ENCODE results near the gene PAPLN. TPM values are rescaled to one million over a fixed set of nuclear protein-coding genes. Genes with fewer than 3 reads are reported as not detected.

PAPLN gene
- total RNA-seq, 1 donor from 2014 or later = 1.2 TPM

- no peak for TF ChIP-seq CTCF (IDR thresholded peaks at IDR 0.05; ENCODE audit: borderline replicate concordance)
- Histone ChIP-seq H3K36me3 (peaks cover 79% of the 10 kb centered on the region), H3K27me3 (ENCODE audit: low read depth) (no peaks in the 10 kb centered on the region), H3K4me1 (no peaks in the 10 kb centered on the region), H3K4me3 (no peak overlapping the region), H3K9me3 (replicated peaks) (no peaks in the 10 kb centered on the region), H3K27ac (replicated peaks) (no peak overlapping the region)
- intact Hi-C loops (cut with micrococcal nuclease) = no loop called here
- no peak for DNase-seq
Measured at GRCh38 chr14:73203527-73203926, 33.8 kb upstream of the PAPLN start.

- Histone ChIP-seq H3K9me3 (replicated peaks) (no peaks in the 10 kb centered on the region), H3K27me3 (ENCODE audit: low read depth) (no peaks in the 10 kb centered on the region), H3K27ac (replicated peaks) (no peak overlapping the region), H3K36me3 (peaks cover 69% of the 10 kb centered on the region), H3K4me1 (no peaks in the 10 kb centered on the region), H3K4me3 (no peak overlapping the region)
- no peak for TF ChIP-seq CTCF (IDR thresholded peaks at IDR 0.05; ENCODE audit: borderline replicate concordance)
- DNase-seq = no peak
- intact Hi-C loops (cut with micrococcal nuclease) = no loop called here
Measured at GRCh38 chr14:73207615-73208014, 29.7 kb upstream of the PAPLN start.

- H3K9me3 ChIP-seq (replicated peaks) = no peaks in the 10 kb centered on the region
- no peak overlapping the region for H3K4me3 ChIP-seq
- TF ChIP-seq CTCF (IDR thresholded peaks at IDR 0.05; ENCODE audit: borderline replicate concordance) = no peak
- peaks cover 69% of the 10 kb centered on the region for H3K36me3 ChIP-seq
- H3K27me3 ChIP-seq (ENCODE audit: low read depth) = no peaks in the 10 kb centered on the region
- H3K27ac ChIP-seq (replicated peaks) = no peak overlapping the region
- H3K4me1 ChIP-seq = no peaks in the 10 kb centered on the region
- intact Hi-C loops (cut with micrococcal nuclease) = no loop called here
- no peak for DNase-seq
Measured at GRCh38 chr14:73208390-73208789, 28.9 kb upstream of the PAPLN start.

- TF ChIP-seq CTCF (IDR thresholded peaks at IDR 0.05; ENCODE audit: borderline replicate concordance) = no peak
- H3K27ac ChIP-seq (replicated peaks) = no peak overlapping the region
- no peaks in the 10 kb centered on the region for H3K4me1 ChIP-seq
- H3K27me3 ChIP-seq (ENCODE audit: low read depth) = no peaks in the 10 kb centered on the region
- peaks cover 69% of the 10 kb centered on the region for H3K36me3 ChIP-seq
- intact Hi-C loops (cut with micrococcal nuclease) = no loop called here
- no peak overlapping the region for H3K4me3 ChIP-seq
- no peak for DNase-seq
- no peaks in the 10 kb centered on the region for H3K9me3 ChIP-seq (replicated peaks)
Measured at GRCh38 chr14:73208846-73209245, 28.5 kb upstream of the PAPLN start.

- peaks cover 76% of the 10 kb centered on the region for H3K36me3 ChIP-seq
- H3K27me3 ChIP-seq (ENCODE audit: low read depth) = no peaks in the 10 kb centered on the region
- intact Hi-C loops (cut with micrococcal nuclease) = no loop called here
- H3K27ac ChIP-seq (replicated peaks) = no peak overlapping the region
- no peak for TF ChIP-seq CTCF (IDR thresholded peaks at IDR 0.05; ENCODE audit: borderline replicate concordance)
- H3K9me3 ChIP-seq (replicated peaks) = no peaks in the 10 kb centered on the region
- H3K4me1 ChIP-seq = no peaks in the 10 kb centered on the region
- no peak for DNase-seq
- H3K4me3 ChIP-seq = no peak overlapping the region
Measured at GRCh38 chr14:73209953-73210352, 27.4 kb upstream of the PAPLN start.

Measured in left ventricle myocardium inferior (tissue), 1 donor.